ENCODE results near the gene ITGB1BP1. TPM values are rescaled to one million over a fixed set of nuclear protein-coding genes. Genes with fewer than 3 reads are reported as not detected.

Gene ITGB1BP1
- total and polyA plus RNA-seq, 10 donors, result 24.0 to 79.4 (median 51.3) TPM

DNA sequence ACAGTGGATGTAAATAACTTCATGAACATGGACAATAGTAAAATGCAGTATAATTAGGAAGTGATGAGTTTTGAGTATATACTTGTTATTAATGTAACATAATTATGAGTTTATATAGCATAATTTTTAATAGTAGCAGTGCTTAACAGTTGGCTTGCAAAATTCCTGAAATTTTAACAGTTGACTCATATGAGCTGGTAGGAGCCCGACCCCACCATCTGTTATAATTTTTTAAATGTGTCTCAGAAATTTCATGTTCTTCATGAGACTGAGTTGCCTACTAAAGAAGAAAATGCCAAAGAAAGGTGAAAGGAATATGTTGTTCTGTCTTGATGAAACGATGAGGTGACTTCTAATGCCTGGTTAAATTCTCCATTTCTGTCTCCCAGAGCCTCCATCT, 62.6 kb downstream of the ITGB1BP1 start:
- Histone ChIP-seq H3K4me3 (no peak overlapping the region), H3K9me3 (no peaks in the 10 kb centered on the region), H3K36me3 (no peaks in the 10 kb centered on the region), H3K27me3 (replicated peaks in 1 of 7) (peaks cover 0 to 3% (median 0%) of the 10 kb centered on the region in 7 donors), H3K27ac (no peak overlapping the region), H3K4me1 (peaks cover 0 to 6% (median 0%) of the 10 kb centered on the region in 6 donors)
- no peak for TF ChIP-seq POLR2A (IDR thresholded peaks at IDR 0.05)
- TF ChIP-seq, protein P1, sequence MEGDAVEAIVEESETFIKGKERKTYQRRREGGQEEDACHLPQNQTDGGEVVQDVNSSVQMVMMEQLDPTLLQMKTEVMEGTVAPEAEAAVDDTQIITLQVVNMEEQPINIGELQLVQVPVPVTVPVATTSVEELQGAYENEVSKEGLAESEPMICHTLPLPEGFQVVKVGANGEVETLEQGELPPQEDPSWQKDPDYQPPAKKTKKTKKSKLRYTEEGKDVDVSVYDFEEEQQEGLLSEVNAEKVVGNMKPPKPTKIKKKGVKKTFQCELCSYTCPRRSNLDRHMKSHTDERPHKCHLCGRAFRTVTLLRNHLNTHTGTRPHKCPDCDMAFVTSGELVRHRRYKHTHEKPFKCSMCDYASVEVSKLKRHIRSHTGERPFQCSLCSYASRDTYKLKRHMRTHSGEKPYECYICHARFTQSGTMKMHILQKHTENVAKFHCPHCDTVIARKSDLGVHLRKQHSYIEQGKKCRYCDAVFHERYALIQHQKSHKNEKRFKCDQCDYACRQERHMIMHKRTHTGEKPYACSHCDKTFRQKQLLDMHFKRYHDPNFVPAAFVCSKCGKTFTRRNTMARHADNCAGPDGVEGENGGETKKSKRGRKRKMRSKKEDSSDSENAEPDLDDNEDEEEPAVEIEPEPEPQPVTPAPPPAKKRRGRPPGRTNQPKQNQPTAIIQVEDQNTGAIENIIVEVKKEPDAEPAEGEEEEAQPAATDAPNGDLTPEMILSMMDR (IDR thresholded peaks at IDR 0.05 in 8 of 11, conservative IDR thresholded peaks at IDR 0.05 in 3 of 11), result no peak
- no peak for TF ChIP-seq POLR2AphosphoS5 (IDR thresholded peaks at IDR 0.05)
- WGBS, 5 donors, result 83 to 95% (median 84%) methylated on average over 2 of the region's 2 CpGs
- DNase-seq, result no peak
- intact Hi-C loops (cut with DNase I; ENCODE audit: low total_unique reads), result no loop called here

GRCh38 chr2:9360110-9360509, 63.2 kb downstream of the ITGB1BP1 start:
- peaks cover 0 to 6% (median 0%) of the 10 kb centered on the region in 6 donors for H3K4me1 ChIP-seq
- no peak overlapping the region for H3K27ac ChIP-seq
- WGBS, 5 donors, result 60 to 94% (median 82%) methylated on average over 1 of the region's 1 CpG
- no peak overlapping the region for H3K4me3 ChIP-seq
- DNase-seq, result no peak
- TF ChIP-seq POLR2A (IDR thresholded peaks at IDR 0.05) (no peak), POLR2AphosphoS5 (IDR thresholded peaks at IDR 0.05) (no peak)
- TF ChIP-seq, protein P1 (IDR thresholded peaks at IDR 0.05 in 8 of 11, conservative IDR thresholded peaks at IDR 0.05 in 3 of 11), result no peak
- no peaks in the 10 kb centered on the region for H3K9me3 ChIP-seq
- peaks cover 0 to 1% (median 0%) of the 10 kb centered on the region in 7 donors for H3K27me3 ChIP-seq (replicated peaks in 1 of 7)
- no peaks in the 10 kb centered on the region for H3K36me3 ChIP-seq
- intact Hi-C loops (cut with DNase I; ENCODE audit: low total_unique reads), result no loop called here

DNA sequence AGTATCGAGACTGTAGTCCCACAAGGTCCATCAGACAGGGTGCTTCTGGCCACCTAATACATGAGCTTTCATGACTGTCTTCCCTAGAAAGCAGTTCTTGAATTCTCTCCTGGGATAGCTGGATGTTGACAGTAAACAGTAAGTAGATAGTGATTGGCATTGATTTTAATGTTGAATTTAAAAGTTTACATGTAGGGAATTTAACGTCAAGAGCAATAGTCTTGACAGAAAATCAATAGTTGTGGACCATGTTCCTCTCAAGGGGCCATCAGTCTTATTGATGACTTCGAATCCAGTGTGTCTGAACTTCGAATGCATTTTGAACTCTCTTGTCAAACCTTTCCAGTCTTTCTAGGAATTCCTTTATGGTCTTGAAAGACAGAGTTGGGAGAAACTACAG, 63.9 kb downstream of the ITGB1BP1 start:
- Histone ChIP-seq H3K27ac (no peak overlapping the region), H3K9me3 (no peaks in the 10 kb centered on the region), H3K36me3 (no peaks in the 10 kb centered on the region), H3K4me3 (no peak overlapping the region), H3K27me3 (replicated peaks in 1 of 7) (peaks cover 0 to 4% (median 0%) of the 10 kb centered on the region in 7 donors), H3K4me1 (peaks cover 0 to 6% (median 0%) of the 10 kb centered on the region in 6 donors)
- intact Hi-C loops (cut with DNase I; ENCODE audit: low total_unique reads), result no loop called here
- 76 to 91% (median 87%) methylated on average over 4 of the region's 4 CpGs for WGBS, 5 donors
- no peak for DNase-seq
- no peak for TF ChIP-seq POLR2A (IDR thresholded peaks at IDR 0.05)
- TF ChIP-seq POLR2AphosphoS5 (IDR thresholded peaks at IDR 0.05), result no peak
- TF ChIP-seq, protein P1 (IDR thresholded peaks at IDR 0.05 in 8 of 11, conservative IDR thresholded peaks at IDR 0.05 in 3 of 11), result no peak

GRCh38 chr2:9358846-9359245, 64.5 kb downstream of the ITGB1BP1 start:
- no peak for DNase-seq
- Histone ChIP-seq H3K4me3 (no peak overlapping the region), H3K27ac (no peak overlapping the region), H3K36me3 (no peaks in the 10 kb centered on the region), H3K9me3 (no peaks in the 10 kb centered on the region), H3K27me3 (replicated peaks in 1 of 7) (peaks cover 0 to 10% (median 0%) of the 10 kb centered on the region in 7 donors), H3K4me1 (peaks cover 0 to 6% (median 0%) of the 10 kb centered on the region in 6 donors)
- TF ChIP-seq, protein P1 (IDR thresholded peaks at IDR 0.05 in 8 of 11, conservative IDR thresholded peaks at IDR 0.05 in 3 of 11), result no peak
- no peak for TF ChIP-seq POLR2AphosphoS5 (IDR thresholded peaks at IDR 0.05)
- TF ChIP-seq POLR2A (IDR thresholded peaks at IDR 0.05), result no peak
- WGBS, 5 donors, result 66 to 84% (median 76%) methylated on average over 1 of the region's 1 CpG
- intact Hi-C loops (cut with DNase I; ENCODE audit: low total_unique reads), result no loop called here

All from spleen (tissue), 11 donors.